Astrocyte (in vitro differentiated cells and primary cell): Measurements from ENCODE around the gene LBX2. TPM values are rescaled to one million over a fixed set of nuclear protein-coding genes. Genes with fewer than 3 reads are reported as not detected.

Source experiments
- DNase-seq: peaks from one replicate; pipeline ENCODE4 v3.0.0-alpha.2; 2010; ENCODE audit warnings: low read depth
- FAIRE-seq: peaks from 2 replicates; lab custom pipeline; 2011; peaks lifted over from hg19 to GRCh38; lab: Jason Lieb, UNC
- H2AFZ ChIP-seq: 2 replicates; pipeline ENCODE4 v1.6.0; 2012; ENCODE audit warnings: low read depth, low read length, inconsistent platforms
- H3K27ac ChIP-seq: 2 replicates; pipeline ENCODE4 v1.5.1; 2011; ENCODE audit warnings: low read depth, low read length, inconsistent platforms
- H3K27me3 ChIP-seq: 2 replicates; pipeline ENCODE4 v1.6.0; 2011; ENCODE audit warnings: low read length, inconsistent platforms; ENCODE audit not compliant: insufficient read depth
- H3K36me3 ChIP-seq: 2 replicates; pipeline ENCODE4 v1.5.1; 2011; ENCODE audit warnings: low read length, inconsistent platforms; ENCODE audit not compliant: insufficient read depth
- H3K4me1 ChIP-seq: 2 replicates; pipeline ENCODE4 v1.5.1; 2011; ENCODE audit warnings: low read length, inconsistent platforms; ENCODE audit not compliant: insufficient read depth
- H3K4me2 ChIP-seq: 2 replicates; pipeline ENCODE4 v1.6.0; 2012; ENCODE audit warnings: low read length, inconsistent platforms
- H3K4me3 ChIP-seq: 2 replicates; pipeline ENCODE4 v1.5.1; 2011; ENCODE audit warnings: low read depth, mild to moderate bottlenecking, low read length, inconsistent platforms; ENCODE audit not compliant: insufficient read depth
- H3K79me2 ChIP-seq: 2 replicates; pipeline ENCODE4 v1.6.0; 2012; ENCODE audit warnings: mild to moderate bottlenecking, low read length, inconsistent platforms; ENCODE audit not compliant: insufficient read depth
- H3K9ac ChIP-seq: 2 replicates; pipeline ENCODE4 v1.6.0; 2012; ENCODE audit warnings: mild to moderate bottlenecking, low read length, inconsistent platforms
- H3K9me3 ChIP-seq: 2 replicates; pipeline ENCODE4 v1.5.1; 2012; ENCODE audit warnings: low read depth, mild to moderate bottlenecking, low read length, inconsistent platforms; ENCODE audit not compliant: insufficient read depth
- H4K20me1 ChIP-seq: 2 replicates; pipeline ENCODE4 v1.6.0; 2012; ENCODE audit warnings: low read length, inconsistent platforms; ENCODE audit not compliant: insufficient read depth
- H3K27ac Mint-ChIP-seq: one replicate; pipeline ENCODE4 v1.8.0; 2021; ENCODE audit warnings: mild to moderate bottlenecking, mixed read lengths; ENCODE audit not compliant: unreplicated experiment
- H3K27me3 Mint-ChIP-seq: one replicate; pipeline ENCODE4 v1.8.0; 2021; ENCODE audit warnings: low read depth, mixed read lengths; ENCODE audit not compliant: unreplicated experiment
- H3K36me3 Mint-ChIP-seq: one replicate; pipeline ENCODE4 v1.8.0; 2021; ENCODE audit warnings: low read depth, mixed read lengths; ENCODE audit not compliant: unreplicated experiment
- H3K4me1 Mint-ChIP-seq: one replicate; pipeline ENCODE4 v1.8.0; 2021; ENCODE audit warnings: low read depth, mixed read lengths; ENCODE audit not compliant: unreplicated experiment
- H3K4me3 Mint-ChIP-seq: one replicate; pipeline ENCODE4 v1.8.0; 2021; ENCODE audit warnings: mild to moderate bottlenecking, moderate library complexity, mixed read lengths; ENCODE audit not compliant: unreplicated experiment
- H3K9me3 Mint-ChIP-seq: one replicate; pipeline ENCODE4 v1.8.0; 2021; ENCODE audit warnings: mild to moderate bottlenecking, mixed read lengths; ENCODE audit not compliant: unreplicated experiment
- EZH2 ChIP-seq: IDR thresholded peaks from 2 replicates; pipeline ENCODE4 v1.6.1; 2012; ENCODE audit warnings: mild to moderate bottlenecking, low read length, inconsistent platforms; ENCODE audit not compliant: insufficient read depth
- total RNA-seq: library from RNA; stranded (reverse); gene quantifications from 2 replicates; pipeline ENCODE4 v1.2.1, GENCODE V29; 2021
- TF ChIP-seq, protein P1 (sequence below): IDR thresholded peaks from 2 replicates; pipeline ENCODE4 v1.5.1; 2011; ENCODE audit warnings: low read depth, mild to moderate bottlenecking, inconsistent platforms, low read length, moderate library complexity; ENCODE audit not compliant: insufficient read depth

Gene LBX2
- total RNA-seq, 1 donor from 2014 or later, result 1.0 TPM

GRCh38 chr2:74457549-74458131, 41.8 kb downstream of the LBX2 start:
- DNase-seq, result no peak

DNA sequence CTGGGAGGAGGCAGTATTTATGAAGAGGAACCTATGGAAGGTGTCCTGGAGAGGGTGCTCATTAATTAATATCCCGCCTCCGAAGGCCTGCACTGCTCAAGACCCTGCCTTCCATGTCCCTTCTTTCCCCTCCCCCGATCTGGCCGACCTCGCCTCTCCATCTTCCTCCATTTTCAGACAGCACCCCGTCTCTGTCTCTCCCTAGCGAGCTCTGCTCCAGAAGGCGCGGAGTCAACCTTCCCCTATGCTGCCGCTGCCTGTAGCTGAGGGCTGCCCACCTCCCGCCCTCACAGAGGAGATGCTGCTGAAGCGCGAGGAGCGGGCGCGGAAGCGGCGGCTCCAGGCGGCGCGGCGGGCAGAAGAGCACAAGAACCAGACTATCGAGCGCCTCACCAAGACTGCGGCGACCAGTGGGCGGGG, 42.3 kb downstream of the LBX2 start:
- Histone ChIP-seq H3K27me3 (no peaks in the 10 kb centered on the region), H4K20me1 (peaks cover 5% of the 10 kb centered on the region), H3K4me2 (peak overlapping the region; percentile 95), H3K4me3 (peak overlapping the region; percentile 81), H3K4me1 (peaks cover 13% of the 10 kb centered on the region), H3K9me3 (no peaks in the 10 kb centered on the region), H2AFZ (peak overlapping the region; percentile 84), H3K79me2 (peaks cover 24% of the 10 kb centered on the region), H3K36me3 (no peaks in the 10 kb centered on the region), H3K27ac (peak overlapping the region; percentile 33), H3K9ac (peak overlapping the region; percentile 71)
- FAIRE-seq, result no peak
- Mint-ChIP-seq H3K27ac (peak overlapping the region; percentile 89), H3K27me3 (peaks cover 4% of the 10 kb centered on the region), H3K9me3 (no peaks in the 10 kb centered on the region), H3K36me3 (no peaks in the 10 kb centered on the region), H3K4me1 (peaks cover 21% of the 10 kb centered on the region), H3K4me3 (peak overlapping the region; percentile 91)
- TF ChIP-seq, protein P1, sequence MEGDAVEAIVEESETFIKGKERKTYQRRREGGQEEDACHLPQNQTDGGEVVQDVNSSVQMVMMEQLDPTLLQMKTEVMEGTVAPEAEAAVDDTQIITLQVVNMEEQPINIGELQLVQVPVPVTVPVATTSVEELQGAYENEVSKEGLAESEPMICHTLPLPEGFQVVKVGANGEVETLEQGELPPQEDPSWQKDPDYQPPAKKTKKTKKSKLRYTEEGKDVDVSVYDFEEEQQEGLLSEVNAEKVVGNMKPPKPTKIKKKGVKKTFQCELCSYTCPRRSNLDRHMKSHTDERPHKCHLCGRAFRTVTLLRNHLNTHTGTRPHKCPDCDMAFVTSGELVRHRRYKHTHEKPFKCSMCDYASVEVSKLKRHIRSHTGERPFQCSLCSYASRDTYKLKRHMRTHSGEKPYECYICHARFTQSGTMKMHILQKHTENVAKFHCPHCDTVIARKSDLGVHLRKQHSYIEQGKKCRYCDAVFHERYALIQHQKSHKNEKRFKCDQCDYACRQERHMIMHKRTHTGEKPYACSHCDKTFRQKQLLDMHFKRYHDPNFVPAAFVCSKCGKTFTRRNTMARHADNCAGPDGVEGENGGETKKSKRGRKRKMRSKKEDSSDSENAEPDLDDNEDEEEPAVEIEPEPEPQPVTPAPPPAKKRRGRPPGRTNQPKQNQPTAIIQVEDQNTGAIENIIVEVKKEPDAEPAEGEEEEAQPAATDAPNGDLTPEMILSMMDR, result no peak
- no peak for TF ChIP-seq EZH2
- no peak for DNase-seq

More at GRCh38 chr2:74457549-74458131, 41.8 kb downstream of the LBX2 start:
- Histone ChIP-seq H3K9me3 (no peaks in the 10 kb centered on the region), H3K27ac (peak overlapping the region; percentile 66), H3K4me3 (peak overlapping the region; percentile 81), H2AFZ (peak overlapping the region; percentile 84), H3K4me2 (peak overlapping the region; percentile 95), H4K20me1 (peaks cover 9% of the 10 kb centered on the region), H3K36me3 (no peaks in the 10 kb centered on the region), H3K9ac (peak overlapping the region; percentile 87), H3K79me2 (peaks cover 29% of the 10 kb centered on the region), H3K4me1 (peaks cover 13% of the 10 kb centered on the region), H3K27me3 (no peaks in the 10 kb centered on the region)
- Mint-ChIP-seq H3K27me3 (peaks cover 4% of the 10 kb centered on the region), H3K27ac (peak overlapping the region; percentile 93), H3K9me3 (no peaks in the 10 kb centered on the region), H3K4me1 (peaks cover 21% of the 10 kb centered on the region), H3K4me3 (peak overlapping the region; percentile 98), H3K36me3 (no peaks in the 10 kb centered on the region)
- no peak for FAIRE-seq
- TF ChIP-seq, protein P1, result no peak
- no peak for TF ChIP-seq EZH2
